Endothelial cell of umbilical vein (primary cell): ENCODE measurements around the gene RERGL. TPM values are rescaled to one million over a fixed set of nuclear protein-coding genes. Genes with fewer than 3 reads are reported as not detected.

ENCODE experiments used
- Bru-seq: library from RNA; stranded (reverse); fragments of 400-500 nt; gene quantifications from one replicate; lab custom pipeline; 2021; lab: Mats Ljungman, UMichigan
- BruChase-seq, 2 experiments: library from RNA; stranded (reverse); fragments of 400-500 nt; gene quantifications; one replicate each; lab custom pipeline; 2021; lab: Mats Ljungman, UMichigan
- BruUV-seq: library from RNA; stranded (reverse); fragments of 400-500 nt; replicated peaks from 2 replicates; lab custom pipeline; 2021; lab: Mats Ljungman, UMichigan
- CTCF ChIA-PET: fragments of 300-600, 350-600 bp; sonication (Branson Sonifier 250); formaldehyde crosslinking; loops from one replicate; lab custom pipeline; 2021; ENCODE audit warnings: antibody characterized with exemption, inconsistent platforms; lab: Charles Lee
- POLR2A ChIA-PET: fragments of 300-600, 350-600 bp; sonication (Branson Sonifier 250); formaldehyde crosslinking; loops from one replicate; lab custom pipeline; 2021; ENCODE audit warnings: antibody characterized with exemption, inconsistent platforms; lab: Charles Lee
- DNase-seq: peaks from one replicate; pipeline ENCODE4 v3.0.0-alpha.2; 2011; ENCODE audit warnings: low read depth, low spot score
- FAIRE-seq: peaks from 2 replicates; lab custom pipeline; 2011; peaks lifted over from hg19 to GRCh38; lab: Jason Lieb, UNC
- H2AFZ ChIP-seq: 2 replicates; pipeline ENCODE4 v1.6.0; 2012; ENCODE audit warnings: low read depth, low read length, control low read depth, inconsistent platforms
- H3K27ac ChIP-seq: 2 replicates; pipeline ENCODE4 v1.5.1; 2011; ENCODE audit warnings: low read depth, mild to moderate bottlenecking, control low read depth, low read length, moderate library complexity; ENCODE audit not compliant: insufficient read depth
- H3K27me3 ChIP-seq, 2 experiments: 2 replicates each; pipeline versions ENCODE4 v1.6.0 to v1.6.1; 2011; ENCODE audit warnings: low read length in 2 of 2, mixed read lengths in 1 of 2; ENCODE audit not compliant: control insufficient read depth in 2 of 2, insufficient read depth in 2 of 2
- H3K36me3 ChIP-seq, 2 experiments: 2 replicates in 1 of 2; 3 replicates in 1 of 2; pipeline ENCODE4 v1.5.1; 2011; ENCODE audit warnings: low read length in 2 of 2, mild to moderate bottlenecking in 1 of 2, moderate library complexity in 1 of 2; ENCODE audit not compliant: control insufficient read depth in 2 of 2, insufficient read depth in 2 of 2; ENCODE audit errors: extremely low read depth in 1 of 2
- H3K4me1 ChIP-seq: 3 replicates; pipeline ENCODE4 v1.5.1; 2011; ENCODE audit warnings: mild to moderate bottlenecking, low read length; ENCODE audit not compliant: control insufficient read depth, insufficient read depth; ENCODE audit errors: extremely low read depth
- H3K4me2 ChIP-seq: 2 replicates; pipeline ENCODE4 v1.6.1; 2011; ENCODE audit warnings: low read length, control low read depth, mixed read lengths; ENCODE audit not compliant: insufficient read depth
- H3K4me3 ChIP-seq, 3 experiments: fragments of 200-600 bp in 1 of 3; sonication (generic), shearing (Covaris generic) in 1 of 3; replicated peaks in 1 of 3; 2 replicates each; pipeline ENCODE4 v1.5.1; 2011 to 2016; ENCODE audit warnings: control low read depth in 3 of 3, low read length in 3 of 3, mild to moderate bottlenecking in 2 of 3, inconsistent platforms in 1 of 3, low read depth in 1 of 3, moderate library complexity in 1 of 3; ENCODE audit not compliant: insufficient read depth in 1 of 3
- H3K79me2 ChIP-seq: 2 replicates; pipeline ENCODE4 v1.6.0; 2012; ENCODE audit warnings: low read length, inconsistent platforms; ENCODE audit not compliant: control insufficient read depth, insufficient read depth
- H3K9ac ChIP-seq: replicated peaks from 2 replicates; pipeline ENCODE3; 2011; ENCODE audit warnings: low read length, control low read depth; ENCODE audit not compliant: insufficient read depth; ENCODE audit errors: extremely low read depth
- H3K9me1 ChIP-seq: replicated peaks from 3 replicates; pipeline ENCODE4 v1.6.0; 2011; ENCODE audit warnings: mild to moderate bottlenecking, low read length; ENCODE audit not compliant: control insufficient read depth, insufficient read depth; ENCODE audit errors: extremely low read depth
- H3K9me3 ChIP-seq: replicated peaks from 2 replicates; pipeline ENCODE4 v1.5.1; 2012; ENCODE audit warnings: low read length, inconsistent platforms; ENCODE audit not compliant: control insufficient read depth, insufficient read depth
- H4K20me1 ChIP-seq: replicated peaks from 2 replicates; pipeline ENCODE3; 2011; ENCODE audit warnings: mild to moderate bottlenecking, low read length; ENCODE audit not compliant: control insufficient read depth, insufficient read depth; ENCODE audit errors: extremely low read depth
- CTCF ChIP-seq, 2 donors: IDR thresholded peaks; 1 replicate in 1 of 2; 2 replicates in 1 of 2; pipeline ENCODE4 v1.5.1; 2011; ENCODE audit warnings: low read length in 2 of 2, mild to moderate bottlenecking in 2 of 2, moderate library complexity in 2 of 2, control low read depth in 1 of 2, inconsistent platforms in 1 of 2, low read depth in 1 of 2; ENCODE audit not compliant: insufficient read depth in 1 of 2; ENCODE audit errors: extremely low read depth in 1 of 2
- EZH2 ChIP-seq: IDR thresholded peaks from 2 replicates; pipeline ENCODE4 v1.6.1; 2012; ENCODE audit warnings: borderline replicate concordance, low read depth, mild to moderate bottlenecking, moderate library complexity, low read length, inconsistent platforms; ENCODE audit not compliant: severe bottlenecking
- GATA2 ChIP-seq: IDR thresholded peaks from 2 replicates; pipeline ENCODE4 v1.7.0; 2011; ENCODE audit warnings: low read depth, mild to moderate bottlenecking, moderate library complexity, mixed read lengths, low read length; ENCODE audit not compliant: insufficient read length, insufficient read depth
- MYC ChIP-seq: IDR thresholded peaks from one replicate; pipeline ENCODE4 v1.6.1; 2011; ENCODE audit warnings: mild to moderate bottlenecking, low read depth, low read length
- POLR2AphosphoS5 ChIP-seq: IDR thresholded peaks from 2 replicates; pipeline ENCODE4 v1.6.1; 2012; ENCODE audit warnings: low read depth, mild to moderate bottlenecking, control low read depth, low read length, moderate library complexity; ENCODE audit not compliant: insufficient read depth
- dilution Hi-C: fragments of 300-500 bp; cut with MboI; formaldehyde crosslinking; loops from one replicate; pipeline ENCODE4 v1.15.0; 2019; ENCODE audit warnings: low sequenced_read_pairs; ENCODE audit not compliant: extremely low pct_ligation_motif_present
- intact Hi-C: fragments of 100-400 bp; cut with micrococcal nuclease; formaldehyde crosslinking; loops from one replicate; pipeline ENCODE4 v1.10.0; 2022
- long read RNA-seq: library from polyadenylated mRNA; stranded (forward); transcript quantifications from one replicate; pipeline ENCODE4 v2.0.0, GENCODE V29; 2021
- polyA minus RNA-seq, 3 experiments: library from RNA; depleted of rRNA, polyadenylated mRNA; stranded (reverse); fragments of >200 nt; gene quantifications; 1 replicate in 1 of 3; 2 replicates in 2 of 3; pipeline ENCODE4 v1.2.3, GENCODE V29; 2011
- polyA plus RNA-seq, 4 experiments: library from polyadenylated mRNA; depleted of rRNA in 3 of 4; stranded (reverse) in 3 of 4; unstranded in 1 of 4; fragments of >200 nt; gene quantifications; 2 replicates each; pipeline versions ENCODE4 v1.2.1 to v1.2.3, GENCODE V29; 2011 to 2012; ENCODE audit warnings: missing spikeins in 1 of 4
- total RNA-seq: library from RNA; stranded (reverse); gene quantifications from 2 replicates; pipeline ENCODE4 v1.2.3, GENCODE V29; 2021

The RERGL gene
- total RNA-seq, result not detected in 2 replicates
- polyA plus RNA-seq, result not detected in 2 replicates
- polyA plus RNA-seq (2011; cell fraction: cytosol; rRNA removed), result not detected in 2 replicates
- polyA plus RNA-seq (2011; cell fraction: nucleus; rRNA removed), result not detected in 2 replicates
- polyA plus RNA-seq (2012), result not detected in 2 replicates
- polyA minus RNA-seq, result not detected in 2 replicates
- polyA minus RNA-seq (2011; cell fraction: cytosol; rRNA and poly(A)+ RNA removed), result not detected
- polyA minus RNA-seq (2011; cell fraction: nucleus; rRNA and poly(A)+ RNA removed), result not detected in 2 replicates
- Bru-seq, nascent RNA, result not detected
- not detected for BruChase-seq, experiment 1, labeled RNA remaining after a 6-hour chase
- not detected for BruChase-seq, experiment 2, labeled RNA remaining after a 2-hour chase
- long read RNA-seq, result 0 reads

GRCh38 chr12:18090093-18090492 is at the start of gene RERGL:
TSS of gene RERGL (minus strand) at chr12:18090193. CDS start at chr12:18090140, 53 bp downstream.
- Histone ChIP-seq H3K4me2 (no peak within 1 kb of the TSS), H3K27ac (no peak within 1 kb of the TSS), H3K27me3 (no peaks in the 10 kb centered on the region), H2AFZ (no peak within 1 kb of the TSS), H3K9ac (no peak within 1 kb of the TSS), H3K9me3 (no peaks in the 10 kb centered on the region), H3K79me2 (no peaks in the 10 kb centered on the region), H3K36me3 (no peaks in the 10 kb centered on the region), H3K4me3 (no peak within 1 kb of the TSS), H3K4me1 (no peaks in the 10 kb centered on the region), H4K20me1 (no peaks in the 10 kb centered on the region), H3K9me1 (no peaks in the 10 kb centered on the region)
- dilution Hi-C loops (no loop called here), intact Hi-C loops (no loop called here)
- ChIA-PET POLR2A (no interaction called here), CTCF (no interaction called here)
- no peak for TF ChIP-seq GATA2
- TF ChIP-seq MYC, result no peak
- TF ChIP-seq POLR2AphosphoS5, result no peak
- no peak for TF ChIP-seq CTCF (IDR thresholded peaks at IDR 0.05; ENCODE audit: extremely low read depth in 1 of 2, insufficient read depth in 1 of 2, low read depth in 1 of 2, low read length in 2 of 2)
- TF ChIP-seq EZH2, result no peak
- no TSS peak for BruUV-seq
- no peak for FAIRE-seq
- no peak for DNase-seq
